CD1c-positive myeloid dendritic cell (primary cell): ENCODE measurements around the gene BNIPL.

Experiments
- DNase-seq: peaks from one replicate; pipeline ENCODE4 v3.0.0-alpha.2; 2016; ENCODE audit errors: extremely low spot score

The BNIPL gene

GRCh38 chr1:151009674-151010345 lies 26.6 kb upstream of the BNIPL start:
- DNase-seq = no peak

- no peak for DNase-seq
These were observed 26.1 kb upstream of the BNIPL start for GRCh38 chr1:151010346-151010726.

- DNase-seq = no peak
These were observed 25.1 kb upstream of the BNIPL start for GRCh38 chr1:151011154-151011850.

GRCh38 chr1:151012684-151013471 lies 23.5 kb upstream of the BNIPL start:
- no peak for DNase-seq

GRCh38 chr1:151013518-151013917 lies 22.9 kb upstream of the BNIPL start:
- DNase-seq = no peak

GRCh38 chr1:151024540-151025146 lies 11.7 kb upstream of the BNIPL start:
- peak; percentile 82 for DNase-seq

- DNase-seq = no peak
These were observed 9.9 kb upstream of the BNIPL start for GRCh38 chr1:151026460-151026859.

GRCh38 chr1:151032164-151032563 lies 4.2 kb upstream of the BNIPL start:
- DNase-seq = no peak

- DNase-seq = no peak
These were observed 1.2 kb upstream of the BNIPL start for GRCh38 chr1:151035167-151035566.

- DNase-seq = no peak
These were observed 646 bp downstream of the BNIPL start for GRCh38 chr1:151037032-151037431.

- no peak for DNase-seq
These were observed 3.1 kb downstream of the BNIPL start for GRCh38 chr1:151039521-151039920.

GRCh38 chr1:151043163-151043562 lies 6.8 kb downstream of the BNIPL start:
- no peak for DNase-seq

GRCh38 chr1:151047591-151047924 lies 11.2 kb downstream of the BNIPL start, which contains the start of gene C1orf56:
C1orf56 (plus strand) TSS chr1:151047751; CDS start chr1:151047848, 97 bp downstream.
- DNase-seq = peak; percentile 46

GRCh38 chr1:151047925-151048644 lies 11.7 kb downstream of the BNIPL start:
- peak; percentile 44 for DNase-seq

GRCh38 chr1:151048645-151049032 lies 12.3 kb downstream of the BNIPL start:
- DNase-seq = no peak

- no peak for DNase-seq
These were observed 13.1 kb downstream of the BNIPL start for GRCh38 chr1:151049458-151049857.

- no peak for DNase-seq
These were observed 13.8 kb downstream of the BNIPL start for GRCh38 chr1:151050051-151050688.

- no peak for DNase-seq
These were observed 15.1 kb downstream of the BNIPL start for GRCh38 chr1:151051356-151052009.

GRCh38 chr1:151054971-151055547 lies 18.7 kb downstream of the BNIPL start:
- DNase-seq = no peak

GRCh38 chr1:151055581-151055980 lies 19.2 kb downstream of the BNIPL start:
- no peak for DNase-seq
